Thoracic aorta (tissue), 2 donors: Measurements from ENCODE around the gene NCAPG2. TPM values are rescaled to one million over a fixed set of nuclear protein-coding genes. Genes with fewer than 3 reads are reported as not detected.

Experiments used
- ATAC-seq: fragments of 150-250 bp; one replicate; pipeline ENCODE4 v1.8.0; 2017; ENCODE audit warnings: low read depth; ENCODE audit not compliant: insufficient number of reproducible peaks, low FRiP score
- DNase-seq: peaks from one replicate; pipeline ENCODE4 v3.0.0-alpha.2; 2020; ENCODE audit warnings: low spot score
- H3K27ac ChIP-seq, 2 donors: fragments of 200-600 bp; sonication (generic); 1 replicate in 1 of 2; 2 replicates in 1 of 2; pipeline ENCODE4 v1.5.1; 2016; ENCODE audit warnings: mild to moderate bottlenecking in 2 of 2, moderate library complexity in 2 of 2
- H3K27me3 ChIP-seq: fragments of 200-600 bp; sonication (generic); replicated peaks from 2 replicates; pipeline ENCODE4 v1.6.0; 2016; ENCODE audit warnings: mild to moderate bottlenecking; ENCODE audit not compliant: insufficient read depth
- H3K36me3 ChIP-seq: fragments of 200-600 bp; sonication (generic); one replicate; pipeline ENCODE4 v1.5.1; 2016
- H3K4me1 ChIP-seq, 2 donors: fragments of 200-600 bp; sonication (generic); 1 replicate in 1 of 2; 2 replicates in 1 of 2; pipeline versions ENCODE4 v1.5.1 to v1.6.0; 2016; ENCODE audit warnings: low read depth in 2 of 2, mild to moderate bottlenecking in 1 of 2; ENCODE audit not compliant: control insufficient read depth in 1 of 2
- H3K4me3 ChIP-seq: fragments of 200-600 bp; sonication (generic); 2 replicates; pipeline ENCODE4 v1.5.1; 2016; ENCODE audit warnings: mild to moderate bottlenecking
- H3K9me3 ChIP-seq: fragments of 200-600 bp; sonication (generic); 2 replicates; pipeline ENCODE4 v1.5.1; 2016
- CTCF ChIP-seq: fragments of 200-600 bp; sonication (generic); IDR thresholded peaks from one replicate; pipeline ENCODE4 v1.5.1; 2019; ENCODE audit warnings: antibody characterized with exemption
- total RNA-seq, 2 donors: library from RNA; depleted of rRNA; stranded (reverse); fragments of >200 nt; gene quantifications; one replicate each; pipeline versions ENCODE4 v1.1.0 to v1.2.3, GENCODE V29; 2016

The NCAPG2 gene
- total RNA-seq, 2 donors from 2014 or later = 4.1 to 8.4 TPM

GRCh38 chr7:158609313-158609974 lies 95.2 kb downstream of the NCAPG2 start:
- no peak for TF ChIP-seq CTCF
- ATAC-seq = no peak
- H3K4me3 ChIP-seq = no peak overlapping the region

GRCh38 chr7:158607563-158607962 lies 97.0 kb downstream of the NCAPG2 start:
- H3K27me3 ChIP-seq = no peaks in the 10 kb centered on the region
- ATAC-seq (no peak), DNase-seq (no peak)
- no peaks in the 10 kb centered on the region for H3K36me3 ChIP-seq
- no peak overlapping the region for H3K27ac ChIP-seq
- no peaks in the 10 kb centered on the region for H3K4me1 ChIP-seq
- H3K9me3 ChIP-seq = no peaks in the 10 kb centered on the region
- no peak for TF ChIP-seq CTCF
- H3K4me3 ChIP-seq = no peak overlapping the region

More at GRCh38 chr7:158609313-158609974, 95.2 kb downstream of the NCAPG2 start:
- no peaks in the 10 kb centered on the region for H3K9me3 ChIP-seq
- H3K4me1 ChIP-seq = no peaks in the 10 kb centered on the region
- DNase-seq = no peak
- no peaks in the 10 kb centered on the region for H3K27me3 ChIP-seq
- H3K27ac ChIP-seq = no peak overlapping the region
- H3K36me3 ChIP-seq = no peaks in the 10 kb centered on the region

GRCh38 chr7:158606671-158607424 lies 97.8 kb downstream of the NCAPG2 start:
- ATAC-seq (no peak), DNase-seq (no peak)
- Histone ChIP-seq H3K4me3 (no peak overlapping the region), H3K27ac (no peak overlapping the region), H3K9me3 (no peaks in the 10 kb centered on the region), H3K4me1 (no peaks in the 10 kb centered on the region), H3K36me3 (no peaks in the 10 kb centered on the region), H3K27me3 (no peaks in the 10 kb centered on the region)
- TF ChIP-seq CTCF = no peak

GRCh38 chr7:158606129-158606528 lies 98.5 kb downstream of the NCAPG2 start:
- no peaks in the 10 kb centered on the region for H3K9me3 ChIP-seq
- no peak for TF ChIP-seq CTCF
- no peak overlapping the region for H3K27ac ChIP-seq
- H3K4me1 ChIP-seq = no peaks in the 10 kb centered on the region
- ATAC-seq (no peak), DNase-seq (no peak)
- no peaks in the 10 kb centered on the region for H3K36me3 ChIP-seq
- no peak overlapping the region for H3K4me3 ChIP-seq
- H3K27me3 ChIP-seq = no peaks in the 10 kb centered on the region
